ENCODE results near the gene COX7A1.

The COX7A1 gene

GRCh38 chr19:36106441-36106840 is 45.8 kb downstream of the COX7A1 start:
- Histone ChIP-seq H3K9me3 (no peaks in the 10 kb centered on the region), H3K36me3 (peaks cover 47% of the 10 kb centered on the region)
- no peak for TF ChIP-seq CTCF (IDR thresholded peaks at IDR 0.05)

GRCh38 chr19:36103842-36104552 is 48.2 kb downstream of the COX7A1 start:
- Histone ChIP-seq H3K27me3 (no peaks in the 10 kb centered on the region), H3K4me3 (ENCODE audit: low read depth in 1 of 2, low read length in 1 of 2) (no peak overlapping the region), H3K27ac (no peak overlapping the region), H3K4me1 (ENCODE audit: control insufficient read depth in 1 of 2, insufficient read depth in 1 of 2, low read depth in 1 of 2, low read length in 1 of 2) (peaks cover 0 to 10% of the 10 kb centered on the region in 2 experiments), H3K36me3 (peaks cover 67% of the 10 kb centered on the region), H3K9me3 (no peaks in the 10 kb centered on the region)
- no peak for TF ChIP-seq CTCF (IDR thresholded peaks at IDR 0.05)

More at GRCh38 chr19:36106441-36106840, 45.8 kb downstream of the COX7A1 start:
- Histone ChIP-seq H3K27ac (no peak overlapping the region), H3K4me3 (ENCODE audit: low read depth in 1 of 2, low read length in 1 of 2) (no peak overlapping the region), H3K27me3 (no peaks in the 10 kb centered on the region), H3K4me1 (ENCODE audit: control insufficient read depth in 1 of 2, insufficient read depth in 1 of 2, low read depth in 1 of 2, low read length in 1 of 2) (peaks cover 0 to 10% of the 10 kb centered on the region in 2 experiments)

GRCh38 chr19:36103040-36103626 is 49.1 kb downstream of the COX7A1 start:
- Histone ChIP-seq H3K27me3 (no peaks in the 10 kb centered on the region), H3K4me3 (ENCODE audit: low read depth in 1 of 2, low read length in 1 of 2) (no peak overlapping the region), H3K4me1 (ENCODE audit: control insufficient read depth in 1 of 2, insufficient read depth in 1 of 2, low read depth in 1 of 2, low read length in 1 of 2) (peaks cover 0 to 10% of the 10 kb centered on the region in 2 experiments), H3K36me3 (peaks cover 72% of the 10 kb centered on the region), H3K27ac (no peak overlapping the region), H3K9me3 (no peaks in the 10 kb centered on the region)
- no peak for TF ChIP-seq CTCF (IDR thresholded peaks at IDR 0.05)

GRCh38 chr19:36101550-36102327 is 50.5 kb downstream of the COX7A1 start:
- Histone ChIP-seq H3K4me3 (ENCODE audit: low read depth in 1 of 2, low read length in 1 of 2) (no peak overlapping the region), H3K4me1 (ENCODE audit: control insufficient read depth in 1 of 2, insufficient read depth in 1 of 2, low read depth in 1 of 2, low read length in 1 of 2) (peaks cover 0 to 3% of the 10 kb centered on the region in 2 experiments), H3K36me3 (peaks cover 78% of the 10 kb centered on the region), H3K9me3 (no peaks in the 10 kb centered on the region), H3K27ac (no peak overlapping the region), H3K27me3 (no peaks in the 10 kb centered on the region)
- TF ChIP-seq CTCF (IDR thresholded peaks at IDR 0.05), result no peak
